ENCODE results near the gene ATP6V1B1. TPM values are rescaled to one million over a fixed set of nuclear protein-coding genes. Genes with fewer than 3 reads are reported as not detected.
A peak's percentile ranks its signal among the peaks of the same experiment; 100 is the strongest.

ATP6V1B1 gene
- total and polyA plus RNA-seq, 2 of the 13 experiments (the other 11 are each of a cell fraction or from before 2014, with no cell fraction given), result 0.58 to 1.6 TPM

DNA sequence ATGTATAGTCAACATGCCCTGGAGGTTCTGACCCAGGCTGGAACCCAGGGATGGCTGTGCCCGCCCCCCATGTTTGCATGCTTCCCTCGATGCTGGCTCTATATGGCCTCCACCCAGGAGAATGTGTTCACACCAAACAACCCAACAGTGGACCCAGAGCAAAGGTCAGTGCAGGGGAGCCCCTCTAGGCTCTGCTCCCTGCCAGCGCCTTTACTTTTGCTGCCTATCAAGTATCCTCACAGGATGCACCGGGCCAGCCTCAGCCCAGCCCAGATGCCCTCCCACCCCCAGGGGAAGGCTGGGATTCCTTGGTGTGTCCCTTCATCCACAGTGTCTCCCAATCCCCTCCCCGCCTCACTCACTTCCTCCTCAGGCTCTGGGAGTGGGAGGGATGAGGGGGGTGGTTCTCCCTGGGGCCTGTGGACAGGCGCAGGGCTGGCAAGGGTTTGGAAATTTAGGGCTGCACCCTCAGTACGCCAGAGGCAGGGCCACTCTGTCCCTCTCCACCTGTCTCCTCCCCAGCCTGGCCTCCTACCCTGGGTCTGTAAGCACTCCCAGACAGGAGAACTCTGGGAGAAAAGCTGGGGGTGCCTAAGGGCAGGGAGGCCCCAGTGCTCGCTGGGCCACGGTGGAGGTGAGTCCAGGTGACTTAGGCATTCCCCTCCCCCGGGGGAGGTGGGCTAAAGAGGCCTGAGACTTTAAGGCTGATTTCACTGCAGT, 2.3 kb downstream of the ATP6V1B1 start (continued):
- TF ChIP-seq, protein P1, sequence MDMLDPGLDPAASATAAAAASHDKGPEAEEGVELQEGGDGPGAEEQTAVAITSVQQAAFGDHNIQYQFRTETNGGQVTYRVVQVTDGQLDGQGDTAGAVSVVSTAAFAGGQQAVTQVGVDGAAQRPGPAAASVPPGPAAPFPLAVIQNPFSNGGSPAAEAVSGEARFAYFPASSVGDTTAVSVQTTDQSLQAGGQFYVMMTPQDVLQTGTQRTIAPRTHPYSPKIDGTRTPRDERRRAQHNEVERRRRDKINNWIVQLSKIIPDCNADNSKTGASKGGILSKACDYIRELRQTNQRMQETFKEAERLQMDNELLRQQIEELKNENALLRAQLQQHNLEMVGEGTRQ (IDR thresholded peaks at IDR 0.05; ENCODE audit: low read depth, low read length), result no peak
- TF ChIP-seq, protein P1 (CRISPR knock-in tag; IDR thresholded peaks at IDR 0.05; ENCODE audit: borderline replicate concordance), result no peak
- TF ChIP-seq, protein P2, sequence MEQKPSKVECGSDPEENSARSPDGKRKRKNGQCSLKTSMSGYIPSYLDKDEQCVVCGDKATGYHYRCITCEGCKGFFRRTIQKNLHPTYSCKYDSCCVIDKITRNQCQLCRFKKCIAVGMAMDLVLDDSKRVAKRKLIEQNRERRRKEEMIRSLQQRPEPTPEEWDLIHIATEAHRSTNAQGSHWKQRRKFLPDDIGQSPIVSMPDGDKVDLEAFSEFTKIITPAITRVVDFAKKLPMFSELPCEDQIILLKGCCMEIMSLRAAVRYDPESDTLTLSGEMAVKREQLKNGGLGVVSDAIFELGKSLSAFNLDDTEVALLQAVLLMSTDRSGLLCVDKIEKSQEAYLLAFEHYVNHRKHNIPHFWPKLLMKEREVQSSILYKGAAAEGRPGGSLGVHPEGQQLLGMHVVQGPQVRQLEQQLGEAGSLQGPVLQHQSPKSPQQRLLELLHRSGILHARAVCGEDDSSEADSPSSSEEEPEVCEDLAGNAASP (CRISPR knock-in tag; IDR thresholded peaks at IDR 0.05; ENCODE audit: borderline replicate concordance), result no peak
- TF ChIP-seq TCF12 (IDR thresholded peaks at IDR 0.05), result no peak
- no peak for TF ChIP-seq TCF12 (CRISPR knock-in tag; IDR thresholded peaks at IDR 0.05)
- no peak; the same call in 1 of the 2 replicates for TF ChIP-seq ZBTB7A (CRISPR knock-in tag; IDR thresholded peaks at IDR 0.05)
- TF ChIP-seq, protein P3, sequence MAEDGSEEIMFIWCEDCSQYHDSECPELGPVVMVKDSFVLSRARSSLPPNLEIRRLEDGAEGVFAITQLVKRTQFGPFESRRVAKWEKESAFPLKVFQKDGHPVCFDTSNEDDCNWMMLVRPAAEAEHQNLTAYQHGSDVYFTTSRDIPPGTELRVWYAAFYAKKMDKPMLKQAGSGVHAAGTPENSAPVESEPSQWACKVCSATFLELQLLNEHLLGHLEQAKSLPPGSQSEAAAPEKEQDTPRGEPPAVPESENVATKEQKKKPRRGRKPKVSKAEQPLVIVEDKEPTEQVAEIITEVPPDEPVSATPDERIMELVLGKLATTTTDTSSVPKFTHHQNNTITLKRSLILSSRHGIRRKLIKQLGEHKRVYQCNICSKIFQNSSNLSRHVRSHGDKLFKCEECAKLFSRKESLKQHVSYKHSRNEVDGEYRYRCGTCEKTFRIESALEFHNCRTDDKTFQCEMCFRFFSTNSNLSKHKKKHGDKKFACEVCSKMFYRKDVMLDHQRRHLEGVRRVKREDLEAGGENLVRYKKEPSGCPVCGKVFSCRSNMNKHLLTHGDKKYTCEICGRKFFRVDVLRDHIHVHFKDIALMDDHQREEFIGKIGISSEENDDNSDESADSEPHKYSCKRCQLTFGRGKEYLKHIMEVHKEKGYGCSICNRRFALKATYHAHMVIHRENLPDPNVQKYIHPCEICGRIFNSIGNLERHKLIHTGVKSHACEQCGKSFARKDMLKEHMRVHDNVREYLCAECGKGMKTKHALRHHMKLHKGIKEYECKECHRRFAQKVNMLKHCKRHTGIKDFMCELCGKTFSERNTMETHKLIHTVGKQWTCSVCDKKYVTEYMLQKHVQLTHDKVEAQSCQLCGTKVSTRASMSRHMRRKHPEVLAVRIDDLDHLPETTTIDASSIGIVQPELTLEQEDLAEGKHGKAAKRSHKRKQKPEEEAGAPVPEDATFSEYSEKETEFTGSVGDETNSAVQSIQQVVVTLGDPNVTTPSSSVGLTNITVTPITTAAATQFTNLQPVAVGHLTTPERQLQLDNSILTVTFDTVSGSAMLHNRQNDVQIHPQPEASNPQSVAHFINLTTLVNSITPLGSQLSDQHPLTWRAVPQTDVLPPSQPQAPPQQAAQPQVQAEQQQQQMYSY (CRISPR knock-in tag; IDR thresholded peaks at IDR 0.05), result no peak
- no peak for TF ChIP-seq ZNF850 (CRISPR knock-in tag; conservative IDR thresholded peaks at IDR 0.05)
- TF ChIP-seq, protein P4, sequence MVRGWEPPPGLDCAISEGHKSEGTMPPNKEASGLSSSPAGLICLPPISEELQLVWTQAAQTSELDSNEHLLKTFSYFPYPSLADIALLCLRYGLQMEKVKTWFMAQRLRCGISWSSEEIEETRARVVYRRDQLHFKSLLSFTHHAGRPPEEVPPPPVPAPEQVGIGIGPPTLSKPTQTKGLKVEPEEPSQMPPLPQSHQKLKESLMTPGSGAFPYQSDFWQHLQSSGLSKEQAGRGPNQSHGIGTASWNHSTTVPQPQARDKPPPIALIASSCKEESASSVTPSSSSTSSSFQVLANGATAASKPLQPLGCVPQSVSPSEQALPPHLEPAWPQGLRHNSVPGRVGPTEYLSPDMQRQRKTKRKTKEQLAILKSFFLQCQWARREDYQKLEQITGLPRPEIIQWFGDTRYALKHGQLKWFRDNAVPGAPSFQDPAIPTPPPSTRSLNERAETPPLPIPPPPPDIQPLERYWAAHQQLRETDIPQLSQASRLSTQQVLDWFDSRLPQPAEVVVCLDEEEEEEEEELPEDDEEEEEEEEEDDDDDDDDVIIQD (CRISPR knock-in tag; IDR thresholded peaks at IDR 0.05; ENCODE audit: low read depth), result no peak
- TF ChIP-seq, protein P5, sequence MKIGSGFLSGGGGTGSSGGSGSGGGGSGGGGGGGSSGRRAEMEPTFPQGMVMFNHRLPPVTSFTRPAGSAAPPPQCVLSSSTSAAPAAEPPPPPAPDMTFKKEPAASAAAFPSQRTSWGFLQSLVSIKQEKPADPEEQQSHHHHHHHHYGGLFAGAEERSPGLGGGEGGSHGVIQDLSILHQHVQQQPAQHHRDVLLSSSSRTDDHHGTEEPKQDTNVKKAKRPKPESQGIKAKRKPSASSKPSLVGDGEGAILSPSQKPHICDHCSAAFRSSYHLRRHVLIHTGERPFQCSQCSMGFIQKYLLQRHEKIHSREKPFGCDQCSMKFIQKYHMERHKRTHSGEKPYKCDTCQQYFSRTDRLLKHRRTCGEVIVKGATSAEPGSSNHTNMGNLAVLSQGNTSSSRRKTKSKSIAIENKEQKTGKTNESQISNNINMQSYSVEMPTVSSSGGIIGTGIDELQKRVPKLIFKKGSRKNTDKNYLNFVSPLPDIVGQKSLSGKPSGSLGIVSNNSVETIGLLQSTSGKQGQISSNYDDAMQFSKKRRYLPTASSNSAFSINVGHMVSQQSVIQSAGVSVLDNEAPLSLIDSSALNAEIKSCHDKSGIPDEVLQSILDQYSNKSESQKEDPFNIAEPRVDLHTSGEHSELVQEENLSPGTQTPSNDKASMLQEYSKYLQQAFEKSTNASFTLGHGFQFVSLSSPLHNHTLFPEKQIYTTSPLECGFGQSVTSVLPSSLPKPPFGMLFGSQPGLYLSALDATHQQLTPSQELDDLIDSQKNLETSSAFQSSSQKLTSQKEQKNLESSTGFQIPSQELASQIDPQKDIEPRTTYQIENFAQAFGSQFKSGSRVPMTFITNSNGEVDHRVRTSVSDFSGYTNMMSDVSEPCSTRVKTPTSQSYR (CRISPR knock-in tag; IDR thresholded peaks at IDR 0.05; ENCODE audit: borderline replicate concordance), result peak; percentile 36; the same call in 1 of the 2 replicates
- TF ChIP-seq, protein P6, sequence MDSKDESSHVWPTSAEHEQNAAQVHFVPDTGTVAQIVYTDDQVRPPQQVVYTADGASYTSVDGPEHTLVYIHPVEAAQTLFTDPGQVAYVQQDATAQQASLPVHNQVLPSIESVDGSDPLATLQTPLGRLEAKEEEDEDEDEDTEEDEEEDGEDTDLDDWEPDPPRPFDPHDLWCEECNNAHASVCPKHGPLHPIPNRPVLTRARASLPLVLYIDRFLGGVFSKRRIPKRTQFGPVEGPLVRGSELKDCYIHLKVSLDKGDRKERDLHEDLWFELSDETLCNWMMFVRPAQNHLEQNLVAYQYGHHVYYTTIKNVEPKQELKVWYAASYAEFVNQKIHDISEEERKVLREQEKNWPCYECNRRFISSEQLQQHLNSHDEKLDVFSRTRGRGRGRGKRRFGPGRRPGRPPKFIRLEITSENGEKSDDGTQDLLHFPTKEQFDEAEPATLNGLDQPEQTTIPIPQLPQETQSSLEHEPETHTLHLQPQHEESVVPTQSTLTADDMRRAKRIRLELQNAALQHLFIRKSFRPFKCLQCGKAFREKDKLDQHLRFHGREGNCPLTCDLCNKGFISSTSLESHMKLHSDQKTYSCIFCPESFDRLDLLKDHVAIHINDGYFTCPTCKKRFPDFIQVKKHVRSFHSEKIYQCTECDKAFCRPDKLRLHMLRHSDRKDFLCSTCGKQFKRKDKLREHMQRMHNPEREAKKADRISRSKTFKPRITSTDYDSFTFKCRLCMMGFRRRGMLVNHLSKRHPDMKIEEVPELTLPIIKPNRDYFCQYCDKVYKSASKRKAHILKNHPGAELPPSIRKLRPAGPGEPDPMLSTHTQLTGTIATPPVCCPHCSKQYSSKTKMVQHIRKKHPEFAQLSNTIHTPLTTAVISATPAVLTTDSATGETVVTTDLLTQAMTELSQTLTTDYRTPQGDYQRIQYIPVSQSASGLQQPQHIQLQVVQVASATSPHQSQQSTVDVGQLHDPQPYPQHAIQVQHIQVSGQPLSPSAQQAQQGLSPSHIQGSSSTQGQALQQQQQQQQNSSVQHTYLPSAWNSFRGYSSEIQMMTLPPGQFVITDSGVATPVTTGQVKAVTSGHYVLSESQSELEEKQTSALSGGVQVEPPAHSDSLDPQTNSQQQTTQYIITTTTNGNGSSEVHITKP (CRISPR knock-in tag; IDR thresholded peaks at IDR 0.05; ENCODE audit: low read depth), result no peak
- TF ChIP-seq SNRNP70 (IDR thresholded peaks at IDR 0.05; ENCODE audit: low read depth, low read length), result no peak

All from HepG2 (cell line).